Mesothelial cell of epicardium (in vitro differentiated cells): ENCODE data around the gene ACSS1. TPM values are rescaled to one million over a fixed set of nuclear protein-coding genes. Genes with fewer than 3 reads are reported as not detected.

ENCODE experiments used
- DNase-seq, 2 experiments: peaks; one replicate each; pipeline ENCODE4 v3.0.0; 2021; ENCODE audit warnings: low spot score in 2 of 2; ENCODE audit not compliant: unreplicated experiment in 2 of 2
- H3K27ac Mint-ChIP-seq: 2 replicates; pipeline ENCODE4 v1.8.0; 2021; ENCODE audit warnings: mixed read lengths
- H3K27me3 Mint-ChIP-seq: 2 replicates; pipeline ENCODE4 v1.8.0; 2021; ENCODE audit warnings: low read depth, mixed read lengths
- H3K36me3 Mint-ChIP-seq: 2 replicates; pipeline ENCODE4 v1.8.0; 2021; ENCODE audit warnings: mixed read lengths
- H3K4me1 Mint-ChIP-seq: 2 replicates; pipeline ENCODE4 v1.8.0; 2021; ENCODE audit warnings: mixed read lengths
- H3K4me3 Mint-ChIP-seq: 2 replicates; pipeline ENCODE4 v1.8.0; 2021; ENCODE audit warnings: mild to moderate bottlenecking, moderate library complexity, mixed read lengths
- H3K9me3 Mint-ChIP-seq: 2 replicates; pipeline ENCODE4 v1.8.0; 2021; ENCODE audit warnings: mixed read lengths
- total RNA-seq: library from RNA; stranded (reverse); gene quantifications from 3 replicates; pipeline ENCODE4 v1.2.1, GENCODE V29; 2021
- TF ChIP-seq, protein P1 (sequence below): fragments of 200-600 bp; sonication (generic); IDR thresholded peaks from one replicate; pipeline ENCODE4 v1.5.0; 2021; ENCODE audit warnings: antibody characterized with exemption; ENCODE audit not compliant: unreplicated experiment

Gene ACSS1
- total RNA-seq, 1 donor from 2014 or later, result 4.8 TPM

DNA sequence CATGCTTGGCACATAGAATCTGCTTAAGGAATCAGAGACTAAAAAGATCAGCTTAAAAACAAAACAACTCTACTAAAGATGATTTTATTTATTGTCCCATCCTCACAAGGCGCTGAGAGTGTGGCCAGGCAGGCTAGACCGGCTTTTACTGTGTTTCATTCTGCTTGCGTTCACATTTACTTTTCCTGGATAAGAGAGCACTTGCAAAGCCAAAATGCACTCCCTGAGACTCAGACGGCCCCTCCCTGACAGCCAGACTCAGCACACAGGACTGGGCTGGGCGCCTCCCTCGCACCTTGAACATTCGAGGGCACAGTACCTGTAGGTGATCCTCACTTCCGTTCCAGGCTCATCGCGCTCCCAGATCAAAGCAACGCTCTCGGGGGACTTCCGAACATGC is 10.2 kb downstream of the ACSS1 start:
- Mint-ChIP-seq H3K4me1 (no peaks in the 10 kb centered on the region), H3K27me3 (peaks cover 63% of the 10 kb centered on the region), H3K36me3 (no peaks in the 10 kb centered on the region), H3K9me3 (no peaks in the 10 kb centered on the region), H3K27ac (no peak overlapping the region), H3K4me3 (no peak overlapping the region)
- no peak for DNase-seq
- TF ChIP-seq, protein P1, sequence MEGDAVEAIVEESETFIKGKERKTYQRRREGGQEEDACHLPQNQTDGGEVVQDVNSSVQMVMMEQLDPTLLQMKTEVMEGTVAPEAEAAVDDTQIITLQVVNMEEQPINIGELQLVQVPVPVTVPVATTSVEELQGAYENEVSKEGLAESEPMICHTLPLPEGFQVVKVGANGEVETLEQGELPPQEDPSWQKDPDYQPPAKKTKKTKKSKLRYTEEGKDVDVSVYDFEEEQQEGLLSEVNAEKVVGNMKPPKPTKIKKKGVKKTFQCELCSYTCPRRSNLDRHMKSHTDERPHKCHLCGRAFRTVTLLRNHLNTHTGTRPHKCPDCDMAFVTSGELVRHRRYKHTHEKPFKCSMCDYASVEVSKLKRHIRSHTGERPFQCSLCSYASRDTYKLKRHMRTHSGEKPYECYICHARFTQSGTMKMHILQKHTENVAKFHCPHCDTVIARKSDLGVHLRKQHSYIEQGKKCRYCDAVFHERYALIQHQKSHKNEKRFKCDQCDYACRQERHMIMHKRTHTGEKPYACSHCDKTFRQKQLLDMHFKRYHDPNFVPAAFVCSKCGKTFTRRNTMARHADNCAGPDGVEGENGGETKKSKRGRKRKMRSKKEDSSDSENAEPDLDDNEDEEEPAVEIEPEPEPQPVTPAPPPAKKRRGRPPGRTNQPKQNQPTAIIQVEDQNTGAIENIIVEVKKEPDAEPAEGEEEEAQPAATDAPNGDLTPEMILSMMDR, result no peak

GRCh38 chr20:25046736-25047666 is 10.9 kb downstream of the ACSS1 start:
- Mint-ChIP-seq H3K27me3 (peaks cover 56% of the 10 kb centered on the region), H3K36me3 (no peaks in the 10 kb centered on the region), H3K9me3 (no peaks in the 10 kb centered on the region), H3K4me3 (no peak overlapping the region), H3K4me1 (no peaks in the 10 kb centered on the region), H3K27ac (no peak overlapping the region)
- TF ChIP-seq, protein P1, result no peak
- no peak for DNase-seq

GRCh38 chr20:25046181-25046641 is 11.7 kb downstream of the ACSS1 start:
- no peak overlapping the region for H3K27ac Mint-ChIP-seq
- H3K9me3 Mint-ChIP-seq, result no peaks in the 10 kb centered on the region
- H3K27me3 Mint-ChIP-seq, result peaks cover 48% of the 10 kb centered on the region
- no peak overlapping the region for H3K4me3 Mint-ChIP-seq
- no peaks in the 10 kb centered on the region for H3K4me1 Mint-ChIP-seq
- H3K36me3 Mint-ChIP-seq, result no peaks in the 10 kb centered on the region
- no peak for DNase-seq
- TF ChIP-seq, protein P1, result no peak

GRCh38 chr20:25045343-25045712 is 12.6 kb downstream of the ACSS1 start:
- Mint-ChIP-seq H3K36me3 (no peaks in the 10 kb centered on the region), H3K27ac (no peak overlapping the region), H3K4me1 (peaks cover 3% of the 10 kb centered on the region), H3K9me3 (no peaks in the 10 kb centered on the region), H3K4me3 (no peak overlapping the region), H3K27me3 (peaks cover 40% of the 10 kb centered on the region)
- no peak for DNase-seq
- TF ChIP-seq, protein P1, result no peak

GRCh38 chr20:25044660-25045342 is 13.1 kb downstream of the ACSS1 start:
- peak in 1 of 2 experiments; percentile 9 for DNase-seq
- H3K4me3 Mint-ChIP-seq, result no peak overlapping the region
- H3K36me3 Mint-ChIP-seq, result no peaks in the 10 kb centered on the region
- H3K27me3 Mint-ChIP-seq, result peaks cover 34% of the 10 kb centered on the region
- H3K27ac Mint-ChIP-seq, result no peak overlapping the region
- H3K9me3 Mint-ChIP-seq, result no peaks in the 10 kb centered on the region
- TF ChIP-seq, protein P1, result no peak
- peaks cover 8% of the 10 kb centered on the region for H3K4me1 Mint-ChIP-seq
